ENCODE results near the gene COG3.
A peak's percentile ranks its signal among the peaks of the same experiment; 100 is the strongest.

COG3 gene

DNA sequence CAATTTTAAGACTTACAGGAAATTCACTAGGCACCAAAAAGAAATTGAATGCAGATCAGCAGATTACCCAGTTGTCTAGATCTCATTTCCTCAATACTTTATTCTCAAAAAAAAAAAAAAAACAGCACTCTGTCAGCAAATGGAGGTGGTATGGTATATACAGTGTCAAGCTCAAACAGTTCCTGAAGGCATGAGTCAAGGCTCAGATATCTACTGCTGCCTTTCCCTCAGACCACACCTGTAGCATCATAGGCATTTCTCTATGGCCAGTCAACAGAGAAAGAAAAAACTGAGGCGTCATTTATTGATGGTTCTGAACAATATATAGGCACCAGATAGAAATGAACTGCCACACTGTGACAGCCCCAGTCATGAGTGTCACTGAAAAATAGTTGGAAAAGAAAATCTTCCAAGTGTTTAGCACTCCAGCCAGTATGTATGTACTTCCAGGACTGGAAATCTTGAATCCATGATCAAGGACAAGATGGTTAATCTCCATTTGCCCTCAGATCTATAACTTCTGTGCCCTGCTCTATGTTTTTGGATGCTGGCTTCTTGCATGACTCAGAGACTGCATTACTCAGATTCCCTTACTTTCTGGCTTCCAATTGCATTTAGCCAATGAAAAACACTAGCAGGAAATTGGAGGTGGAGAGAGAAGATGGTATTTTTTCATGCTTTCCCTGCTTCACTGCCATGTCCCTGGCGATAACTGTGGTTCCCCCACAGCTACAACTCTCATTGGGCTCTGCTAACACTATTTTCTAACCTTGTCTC, 8.4 kb upstream of the COG3 start:
- H4K8ac ChIP-seq (ENCODE audit: low read depth, low read length): no peak overlapping the region
- no peaks in the 10 kb centered on the region for H3K9me3 ChIP-seq (ENCODE audit: insufficient read depth, low read depth, low read length)
- H3K9ac ChIP-seq (ENCODE audit: low read length): no peak overlapping the region
- no peak overlapping the region for H3K14ac ChIP-seq (ENCODE audit: low read length)
- no peaks in the 10 kb centered on the region for H3K4me1 ChIP-seq (ENCODE audit: control insufficient read depth in 1 of 2, insufficient read depth in 2 of 2, low read length in 2 of 2)
- no peak overlapping the region for H3K4me2 ChIP-seq (ENCODE audit: low read length)
- WGBS (ENCODE audit: extremely low coverage, insufficient coverage, insufficient read length): no CpG with 5 or more reads among the region's 2 CpGs
- no peak overlapping the region for H4K12ac ChIP-seq (ENCODE audit: low read depth, low read length)
- no peak overlapping the region for H3K4me3 ChIP-seq (ENCODE audit: low read depth, low read length)
- H2AK5ac ChIP-seq (ENCODE audit: low read length): no peak overlapping the region
- H3K4ac ChIP-seq (ENCODE audit: low read depth, low read length): no peak overlapping the region
- H2AFZ ChIP-seq (ENCODE audit: insufficient read depth, low read length, poor library complexity): no peak overlapping the region
- H3K18ac ChIP-seq (ENCODE audit: low read length): no peak overlapping the region
- no peak overlapping the region for H4K91ac ChIP-seq (ENCODE audit: low read depth, low read length)
- no peaks in the 10 kb centered on the region for H3K79me2 ChIP-seq (ENCODE audit: control insufficient read depth, insufficient read depth, low read length, poor library complexity)
- H3K79me1 ChIP-seq (ENCODE audit: low read length): no peaks in the 10 kb centered on the region
- H2BK5ac ChIP-seq (ENCODE audit: low read depth, low read length, poor library complexity): no peak overlapping the region
- no peak overlapping the region for H2BK120ac ChIP-seq (ENCODE audit: insufficient read depth, low read length, poor library complexity)
- H3K36me3 ChIP-seq (ENCODE audit: control insufficient read depth in 1 of 2, insufficient read depth in 2 of 2, low read length in 2 of 2): no peaks in the 10 kb centered on the region
- no peak overlapping the region for H3K23ac ChIP-seq (ENCODE audit: low read length)
- no peak overlapping the region for H3K27ac ChIP-seq (ENCODE audit: low read depth, low read length)
- DNase-seq: peak in 1 of 2 donors; percentile 45
- H2BK12ac ChIP-seq (ENCODE audit: low read length): no peak overlapping the region
- no peaks in the 10 kb centered on the region for H3K27me3 ChIP-seq (ENCODE audit: insufficient read depth, low read length)

DNA sequence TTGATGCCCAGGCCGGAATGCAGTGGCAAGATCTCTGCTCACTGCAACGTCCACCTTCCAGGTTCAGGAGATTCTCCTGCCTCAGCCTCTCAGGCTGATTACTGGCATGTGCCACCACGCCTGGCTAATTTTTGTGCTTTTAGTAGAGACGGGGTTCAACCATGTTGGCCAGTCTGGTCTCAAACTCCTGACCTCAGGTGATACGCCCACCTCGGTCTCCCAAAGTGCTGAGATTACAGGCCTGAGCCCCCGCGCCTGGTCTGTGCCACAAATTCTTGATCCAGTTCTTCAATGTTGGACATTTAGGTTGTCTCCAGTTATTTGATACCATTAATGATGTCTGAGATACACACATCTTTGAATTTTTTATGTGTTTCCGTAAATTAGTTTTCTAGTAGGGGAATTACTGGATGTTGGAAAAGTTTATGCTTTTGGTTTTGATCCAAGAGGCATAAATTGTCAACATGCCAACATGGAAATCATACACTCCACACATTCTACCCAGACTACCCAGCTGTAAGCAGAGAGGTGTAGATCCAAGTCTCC, 525 bp upstream of the COG3 start:
- Histone ChIP-seq H2BK12ac (ENCODE audit: low read length) (no peak overlapping the region), H3K36me3 (ENCODE audit: control insufficient read depth in 1 of 2, insufficient read depth in 2 of 2, low read length in 2 of 2) (no peaks in the 10 kb centered on the region), H4K12ac (ENCODE audit: low read depth, low read length) (peak overlapping the region; percentile 39), H3K9me3 (ENCODE audit: insufficient read depth, low read depth, low read length) (no peaks in the 10 kb centered on the region), H3K79me2 (ENCODE audit: control insufficient read depth, insufficient read depth, low read length, poor library complexity) (peaks cover 10% of the 10 kb centered on the region), H3K4me2 (ENCODE audit: low read length) (peak overlapping the region; percentile 52), H3K27me3 (ENCODE audit: insufficient read depth, low read length) (no peaks in the 10 kb centered on the region), H3K9ac (ENCODE audit: low read length) (no peak overlapping the region), H3K14ac (ENCODE audit: low read length) (no peak overlapping the region), H2BK5ac (ENCODE audit: low read depth, low read length, poor library complexity) (no peak overlapping the region), H2AK5ac (ENCODE audit: low read length) (no peak overlapping the region), H3K4me3 (ENCODE audit: low read depth, low read length) (no peak overlapping the region), H4K91ac (ENCODE audit: low read depth, low read length) (peak overlapping the region; percentile 76), H3K23ac (ENCODE audit: low read length) (no peak overlapping the region), H2BK120ac (ENCODE audit: insufficient read depth, low read length, poor library complexity) (no peak overlapping the region), H4K8ac (ENCODE audit: low read depth, low read length) (peak overlapping the region; percentile 80), H2AFZ (ENCODE audit: insufficient read depth, low read length, poor library complexity) (peak overlapping the region; percentile 37), H3K18ac (ENCODE audit: low read length) (no peak overlapping the region), H3K4ac (ENCODE audit: low read depth, low read length) (no peak overlapping the region), H3K27ac (ENCODE audit: low read depth, low read length) (no peak overlapping the region), H3K4me1 (ENCODE audit: control insufficient read depth in 1 of 2, insufficient read depth in 2 of 2, low read length in 2 of 2) (peaks cover 0 to 5% of the 10 kb centered on the region in 2 experiments), H3K79me1 (ENCODE audit: low read length) (peaks cover 7% of the 10 kb centered on the region)
- WGBS (ENCODE audit: extremely low coverage, insufficient coverage, insufficient read length): no CpG with 5 or more reads among the region's 9 CpGs
- DNase-seq: no peak

DNA sequence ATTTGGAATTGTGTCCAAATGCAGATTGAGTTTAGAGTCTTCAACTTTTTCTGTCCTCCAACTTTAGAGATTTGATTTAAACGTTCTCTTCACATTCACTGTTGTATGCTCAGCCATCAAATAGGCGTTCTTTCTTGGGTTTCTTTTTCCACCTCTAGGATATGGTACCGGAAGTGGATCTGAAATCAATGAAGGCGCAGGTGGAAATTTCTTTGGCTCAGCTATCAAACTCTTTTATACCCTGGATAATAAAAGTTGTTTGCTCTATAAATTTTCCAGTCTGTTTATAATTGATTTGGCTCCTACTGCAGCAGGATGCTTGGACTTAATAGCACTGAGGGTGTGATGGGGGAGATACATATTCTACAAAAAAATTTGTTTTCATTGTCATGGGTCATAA, 1.6 kb downstream of the COG3 start:
- Histone ChIP-seq H3K4me3 (ENCODE audit: low read depth, low read length) (no peak overlapping the region), H3K27me3 (ENCODE audit: insufficient read depth, low read length) (no peaks in the 10 kb centered on the region), H3K23ac (ENCODE audit: low read length) (no peak overlapping the region), H3K14ac (ENCODE audit: low read length) (no peak overlapping the region), H4K8ac (ENCODE audit: low read depth, low read length) (no peak overlapping the region), H3K18ac (ENCODE audit: low read length) (no peak overlapping the region), H2AK5ac (ENCODE audit: low read length) (no peak overlapping the region), H3K36me3 (ENCODE audit: control insufficient read depth in 1 of 2, insufficient read depth in 2 of 2, low read length in 2 of 2) (no peaks in the 10 kb centered on the region), H2BK5ac (ENCODE audit: low read depth, low read length, poor library complexity) (no peak overlapping the region), H3K4me2 (ENCODE audit: low read length) (peak overlapping the region; percentile 22), H4K12ac (ENCODE audit: low read depth, low read length) (no peak overlapping the region), H2BK120ac (ENCODE audit: insufficient read depth, low read length, poor library complexity) (no peak overlapping the region), H2BK12ac (ENCODE audit: low read length) (no peak overlapping the region), H2AFZ (ENCODE audit: insufficient read depth, low read length, poor library complexity) (no peak overlapping the region), H3K4me1 (ENCODE audit: control insufficient read depth in 1 of 2, insufficient read depth in 2 of 2, low read length in 2 of 2) (peaks cover 0 to 5% of the 10 kb centered on the region in 2 experiments), H3K27ac (ENCODE audit: low read depth, low read length) (no peak overlapping the region), H3K79me1 (ENCODE audit: low read length) (peaks cover 7% of the 10 kb centered on the region), H3K79me2 (ENCODE audit: control insufficient read depth, insufficient read depth, low read length, poor library complexity) (peaks cover 10% of the 10 kb centered on the region), H3K9me3 (ENCODE audit: insufficient read depth, low read depth, low read length) (no peaks in the 10 kb centered on the region), H4K91ac (ENCODE audit: low read depth, low read length) (no peak overlapping the region), H3K4ac (ENCODE audit: low read depth, low read length) (peak overlapping the region; percentile 94), H3K9ac (ENCODE audit: low read length) (no peak overlapping the region)
- no CpG with 5 or more reads among the region's 4 CpGs for WGBS (ENCODE audit: extremely low coverage, insufficient coverage, insufficient read length)
- DNase-seq: peak in 1 of 2 donors; percentile 8

DNA sequence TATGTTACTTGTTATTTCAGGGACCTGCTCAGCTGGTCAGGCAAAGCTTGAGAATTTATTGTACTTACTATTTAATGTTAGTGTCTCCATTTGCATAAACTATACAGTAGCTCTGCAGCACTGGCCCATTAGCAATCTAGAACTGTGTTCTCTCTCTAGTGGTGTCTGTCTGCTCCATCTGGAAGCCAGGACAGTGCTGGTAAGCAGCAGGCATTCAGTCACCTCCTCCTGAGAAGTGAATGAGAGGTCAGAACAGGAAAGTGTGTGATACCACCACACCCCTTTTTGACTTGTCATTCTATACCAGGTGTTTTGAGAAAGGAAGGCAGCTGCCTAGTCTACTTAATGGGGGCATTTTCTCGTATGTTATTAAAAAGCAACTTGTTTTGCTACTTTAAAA, 3.9 kb downstream of the COG3 start:
- no peak overlapping the region for H3K18ac ChIP-seq (ENCODE audit: low read length)
- H3K14ac ChIP-seq (ENCODE audit: low read length): no peak overlapping the region
- H3K79me2 ChIP-seq (ENCODE audit: control insufficient read depth, insufficient read depth, low read length, poor library complexity): peaks cover 11% of the 10 kb centered on the region
- no peak overlapping the region for H3K23ac ChIP-seq (ENCODE audit: low read length)
- H4K8ac ChIP-seq (ENCODE audit: low read depth, low read length): no peak overlapping the region
- H4K12ac ChIP-seq (ENCODE audit: low read depth, low read length): no peak overlapping the region
- H3K4ac ChIP-seq (ENCODE audit: low read depth, low read length): peak overlapping the region; percentile 15
- H3K27ac ChIP-seq (ENCODE audit: low read depth, low read length): no peak overlapping the region
- no peak overlapping the region for H2AK5ac ChIP-seq (ENCODE audit: low read length)
- WGBS (ENCODE audit: extremely low coverage, insufficient coverage, insufficient read length): no CpG with 5 or more reads among the region's 1 CpG
- H2BK12ac ChIP-seq (ENCODE audit: low read length): no peak overlapping the region
- H3K79me1 ChIP-seq (ENCODE audit: low read length): peaks cover 7% of the 10 kb centered on the region
- H3K36me3 ChIP-seq (ENCODE audit: control insufficient read depth in 1 of 2, insufficient read depth in 2 of 2, low read length in 2 of 2): no peaks in the 10 kb centered on the region
- no peak overlapping the region for H2BK5ac ChIP-seq (ENCODE audit: low read depth, low read length, poor library complexity)
- H3K9me3 ChIP-seq (ENCODE audit: insufficient read depth, low read depth, low read length): no peaks in the 10 kb centered on the region
- H2AFZ ChIP-seq (ENCODE audit: insufficient read depth, low read length, poor library complexity): no peak overlapping the region
- no peak overlapping the region for H3K9ac ChIP-seq (ENCODE audit: low read length)
- no peak overlapping the region for H4K91ac ChIP-seq (ENCODE audit: low read depth, low read length)
- peak; percentile 11 to 20 for DNase-seq
- H3K4me3 ChIP-seq (ENCODE audit: low read depth, low read length): no peak overlapping the region
- H3K4me1 ChIP-seq (ENCODE audit: control insufficient read depth in 1 of 2, insufficient read depth in 2 of 2, low read length in 2 of 2): peaks cover 0 to 5% of the 10 kb centered on the region in 2 experiments
- no peak overlapping the region for H3K4me2 ChIP-seq (ENCODE audit: low read length)
- H2BK120ac ChIP-seq (ENCODE audit: insufficient read depth, low read length, poor library complexity): no peak overlapping the region
- H3K27me3 ChIP-seq (ENCODE audit: insufficient read depth, low read length): no peaks in the 10 kb centered on the region
